ENCODE data around the gene LIPH. TPM values are rescaled to one million over a fixed set of nuclear protein-coding genes. Genes with fewer than 3 reads are reported as not detected.
"Not testable (repeated sequence)": the region's sequence is repeated elsewhere in the genome, so short reads cannot be mapped to it uniquely, and the experiment has no call there.

The LIPH gene
- total and polyA plus RNA-seq, 2 of the 8 experiments (the other 6 are each of a cell fraction or from before 2014, with no cell fraction given): 0.08 TPM; not detected in 1

DNA sequence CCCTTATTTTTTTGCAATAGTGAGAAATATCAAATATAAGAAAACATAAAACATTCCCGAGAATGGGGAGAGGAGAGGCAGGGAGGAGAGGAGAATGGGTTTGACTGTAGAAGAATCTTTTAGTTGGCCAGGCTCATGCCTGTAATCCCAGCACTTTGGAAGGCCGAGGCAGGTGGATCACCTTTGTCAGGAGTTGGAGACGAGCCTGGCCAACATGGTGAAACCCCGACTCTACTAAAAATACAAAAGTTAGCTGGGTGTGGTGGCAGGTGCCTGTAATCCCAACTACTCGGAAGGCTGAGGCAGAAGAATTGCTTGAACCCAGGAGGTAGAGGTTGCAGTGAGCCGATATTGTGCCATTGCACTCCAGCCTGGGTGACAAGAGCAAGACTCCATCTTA, 4.3 kb upstream of the LIPH start:
- ChIA-PET POLR2A (ENCODE audit: partially characterized antibody) (interaction anchor here (1.2 kb wide), 1 partner anchor 21 kb away, joined by 3 read pairs; no protein-coding TSS in a partner anchor), CTCF (ENCODE audit: partially characterized antibody) (interaction anchor here (1.1 to 4.0 kb wide), 2 partner anchors 11 to 26 kb away, joined by 4 to 32 read pairs; no protein-coding TSS in a partner anchor)
- H3K23ac ChIP-seq (ENCODE audit: insufficient read length); H3K27ac ChIP-seq (ENCODE audit: low read depth, low read length); H4K91ac ChIP-seq (replicated peaks; ENCODE audit: insufficient read length, low read length); H3K79me1 ChIP-seq (ENCODE audit: low read depth, low read length); DNase-seq (ENCODE audit: low read depth in 1 of 2, low spot score in 2 of 2); H2BK5ac ChIP-seq (ENCODE audit: low read depth, low read length); H3K23me2 ChIP-seq (ENCODE audit: low read depth, low read length); H4K8ac ChIP-seq (ENCODE audit: extremely low read depth, insufficient read depth, low read length); FAIRE-seq; H3K79me2 ChIP-seq (ENCODE audit: control insufficient read depth in 1 of 2, insufficient read depth in 2 of 2, low read length in 2 of 2); H2BK15ac ChIP-seq (ENCODE audit: low read length); H4K20me1 ChIP-seq (replicated peaks in 1 of 2; ENCODE audit: control insufficient read depth in 1 of 2, insufficient read depth in 2 of 2, low read length in 2 of 2); H3K18ac ChIP-seq (ENCODE audit: extremely low read depth, low read length); H4K5ac ChIP-seq (ENCODE audit: insufficient read length, low read depth, low read length); H3K9ac ChIP-seq (replicated peaks in 1 of 4; ENCODE audit: extremely low read depth in 1 of 4, low read depth in 3 of 4, low read length in 3 of 4); H2AFZ ChIP-seq (ENCODE audit: low read length); H3K27me3 ChIP-seq (replicated peaks in 1 of 4; ENCODE audit: control insufficient read depth in 3 of 4, extremely low read depth in 1 of 4, insufficient read depth in 3 of 4, low read length in 3 of 4); H2BK12ac ChIP-seq (ENCODE audit: low read depth, low read length); H3K14ac ChIP-seq (ENCODE audit: insufficient read length); H2BK20ac ChIP-seq (ENCODE audit: low read length); H3K4me3 ChIP-seq (ENCODE audit: extremely low read depth in 1 of 4, insufficient read depth in 2 of 4, low read depth in 3 of 4, low read length in 4 of 4); H3K56ac ChIP-seq (replicated peaks; ENCODE audit: insufficient read length, low read depth, low read length); H2BK120ac ChIP-seq (replicated peaks; ENCODE audit: low read depth, low read length); H3K4me2 ChIP-seq (ENCODE audit: insufficient read depth in 1 of 2, low read depth in 2 of 2, low read length in 2 of 2); H2AK5ac ChIP-seq (ENCODE audit: low read depth, low read length); H3K36me3 ChIP-seq (ENCODE audit: control insufficient read depth in 2 of 4, insufficient read depth in 4 of 4, low read length in 3 of 4); H3K4ac ChIP-seq (replicated peaks; ENCODE audit: insufficient read length, low read depth, low read length); H3K9me3 ChIP-seq (ENCODE audit: insufficient read depth in 2 of 2, low read depth in 1 of 2, low read length in 1 of 2): not testable (repeated sequence)
- 83% methylated on average over 6 of the region's 6 CpGs; no CpG with 5 or more reads in 1 of the 2 experiments for WGBS, 2 experiments (ENCODE audit: extremely low coverage in 1 of 2, insufficient coverage in 1 of 2, insufficient read length in 1 of 2, insufficient replicate concordance in 2 of 2, low coverage in 1 of 2, low lambda C conversion rate in 2 of 2, missing lambda C conversion rate in 1 of 2)
- peaks cover 2 to 13% (median 10%) of the 10 kb centered on the region in 4 experiments for H3K4me1 ChIP-seq (replicated peaks in 1 of 4; ENCODE audit: control insufficient read depth in 3 of 4, insufficient read depth in 4 of 4, low read length in 3 of 4)

Measured in H1 (cell line).